DOHH2 (cell line): Measurements from ENCODE around the gene PNPLA4.

Experiments used
- H3F3A ChIP-seq: fragments of 200-600 bp; sonication (generic), shearing (Covaris generic); 2 replicates; pipeline ENCODE4 v1.6.0; 2016; ENCODE audit warnings: antibody characterized with exemption, mild to moderate bottlenecking; ENCODE audit not compliant: control insufficient read depth, insufficient read depth
- H3K27ac ChIP-seq: fragments of 200-600 bp; sonication (generic); 2 replicates; pipeline ENCODE4 v1.5.1; 2014; ENCODE audit warnings: low read depth, mild to moderate bottlenecking, low read length, moderate library complexity
- H3K27me3 ChIP-seq: fragments of 200-600 bp; sonication (generic); 2 replicates; pipeline ENCODE4 v1.6.1; 2014; ENCODE audit warnings: mild to moderate bottlenecking, low read length, mixed read lengths; ENCODE audit not compliant: control insufficient read depth
- H3K36me3 ChIP-seq: fragments of 200-600 bp; sonication (generic); 2 replicates; pipeline ENCODE4 v1.6.1; 2014; ENCODE audit warnings: mild to moderate bottlenecking, low read length, moderate library complexity, mixed read lengths; ENCODE audit not compliant: control insufficient read depth
- H3K4me1 ChIP-seq: fragments of 200-600 bp; sonication (generic); 2 replicates; pipeline ENCODE4 v1.6.1; 2014; ENCODE audit warnings: mild to moderate bottlenecking, low read length, mixed read lengths; ENCODE audit not compliant: control insufficient read depth
- H3K4me2 ChIP-seq: fragments of 200-600 bp; sonication (generic); 2 replicates; pipeline ENCODE4 v1.6.0; 2014; ENCODE audit warnings: mild to moderate bottlenecking, low read length, moderate library complexity
- H3K4me3 ChIP-seq: fragments of 200-600 bp; sonication (generic); 2 replicates; pipeline ENCODE4 v1.5.1; 2014; ENCODE audit warnings: mild to moderate bottlenecking, low read length, mixed read lengths
- H3K79me2 ChIP-seq: fragments of 200-600 bp; sonication (generic); 2 replicates; pipeline ENCODE4 v1.6.1; 2014; ENCODE audit warnings: mild to moderate bottlenecking, low read length, mixed read lengths; ENCODE audit not compliant: control insufficient read depth
- H3K9me2 ChIP-seq: fragments of 200-600 bp; sonication (generic); replicated peaks from 2 replicates; pipeline ENCODE4 v1.6.1; 2014; ENCODE audit warnings: mild to moderate bottlenecking, low read length, mixed read lengths; ENCODE audit not compliant: control insufficient read depth
- H3K9me3 ChIP-seq: fragments of 200-600 bp; sonication (generic); 2 replicates; pipeline ENCODE4 v1.6.1; 2014; ENCODE audit warnings: antibody characterized with exemption, low read length, mixed read lengths; ENCODE audit not compliant: control insufficient read depth, insufficient read depth
- H4K20me1 ChIP-seq: fragments of 200-600 bp; sonication (generic); 2 replicates; pipeline ENCODE4 v1.6.0; 2014; ENCODE audit warnings: low read depth, mild to moderate bottlenecking, antibody characterized with exemption, low read length, moderate library complexity; ENCODE audit not compliant: control insufficient read depth, insufficient read depth
- CTCF ChIP-seq: fragments of 200-600 bp; sonication (generic); IDR thresholded peaks from one replicate; pipeline ENCODE4 v1.5.1; 2014; ENCODE audit warnings: antibody characterized with exemption, mild to moderate bottlenecking, low read depth, low read length; ENCODE audit not compliant: poor library complexity, severe bottlenecking
- EZH2phosphoT487 ChIP-seq: fragments of 200-600 bp; sonication (generic); IDR thresholded peaks from 2 replicates; pipeline ENCODE4 v1.6.1; 2017; ENCODE audit warnings: borderline replicate concordance, mild to moderate bottlenecking, antibody characterized with exemption, low read length, moderate library complexity, mixed read lengths

PNPLA4 gene, protein sequence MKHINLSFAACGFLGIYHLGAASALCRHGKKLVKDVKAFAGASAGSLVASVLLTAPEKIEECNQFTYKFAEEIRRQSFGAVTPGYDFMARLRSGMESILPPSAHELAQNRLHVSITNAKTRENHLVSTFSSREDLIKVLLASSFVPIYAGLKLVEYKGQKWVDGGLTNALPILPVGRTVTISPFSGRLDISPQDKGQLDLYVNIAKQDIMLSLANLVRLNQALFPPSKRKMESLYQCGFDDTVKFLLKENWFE

DNA sequence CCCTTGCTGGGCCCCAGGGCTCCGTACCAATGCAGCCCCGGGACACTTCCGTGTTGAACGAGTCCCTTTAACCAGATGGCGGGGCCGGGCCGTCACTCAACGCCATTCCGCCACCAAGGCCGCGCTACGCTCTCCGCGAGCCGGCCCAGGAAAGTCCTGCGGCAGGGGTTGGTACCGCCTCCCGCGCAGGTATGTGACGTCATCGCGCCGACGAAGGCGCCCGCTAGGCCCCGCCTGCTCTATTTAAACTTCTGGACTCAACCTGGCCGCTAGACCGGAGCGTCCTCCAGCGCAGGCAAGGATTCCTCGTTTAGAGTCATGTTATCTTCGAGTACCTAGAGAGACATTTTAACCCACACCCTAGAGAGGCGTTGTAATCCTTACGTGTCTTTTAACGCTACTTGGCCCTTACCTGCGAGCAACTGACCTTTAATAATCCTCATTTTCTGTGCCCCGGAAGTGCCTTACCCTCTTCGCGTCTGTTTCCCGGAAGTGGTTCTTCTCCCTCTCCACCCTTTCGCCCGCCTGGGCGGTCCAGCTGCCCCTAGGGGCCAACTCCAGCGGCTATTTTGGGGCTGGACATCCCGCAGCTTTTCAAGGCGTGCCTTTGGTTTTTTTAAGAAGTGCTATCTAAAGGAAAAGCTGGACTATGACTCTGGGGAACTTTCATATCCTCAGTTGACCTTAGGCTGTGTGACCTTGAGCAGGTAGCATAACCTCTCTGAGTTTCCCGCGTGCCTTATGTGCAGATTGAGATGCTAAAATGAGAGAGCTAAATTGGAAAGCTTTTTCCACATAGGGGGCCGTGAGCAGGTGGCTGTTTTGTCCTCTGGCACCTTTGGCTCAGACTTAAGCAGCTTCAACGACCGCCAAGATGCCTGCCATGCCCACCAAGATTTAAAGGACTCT is at the start of gene PNPLA4:
Gene PNPLA4, minus strand, starts transcription at position 155 of the 909 bp plus-strand sequence. CDS start 1,294 bp downstream, outside the sequence.
- TF ChIP-seq EZH2phosphoT487, result no peak
- TF ChIP-seq CTCF, result no peak
- no peaks in the 10 kb centered on the region for H4K20me1 ChIP-seq

DNA sequence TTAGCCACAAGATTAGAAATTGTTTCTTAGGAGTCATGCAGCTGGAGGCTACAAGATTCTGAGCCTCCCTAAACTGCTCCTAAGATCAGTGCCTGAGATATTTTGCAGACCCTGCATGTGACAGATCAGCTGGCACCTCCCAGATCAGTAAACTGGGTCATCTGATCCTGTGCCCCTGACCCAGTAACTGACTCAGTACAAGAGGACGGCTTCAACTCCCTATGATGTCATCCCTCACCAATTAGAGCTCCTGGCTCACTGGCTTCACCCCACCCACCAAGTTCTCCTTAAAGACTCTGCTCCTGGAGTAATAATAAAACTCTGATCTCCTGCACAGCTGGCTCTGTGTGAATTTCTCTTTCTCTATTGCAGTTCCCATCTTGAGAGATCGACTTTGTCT is 45.4 kb upstream of the PNPLA4 start:
- Histone ChIP-seq H3K4me3 (no peak overlapping the region), H3F3A (no peaks in the 10 kb centered on the region), H4K20me1 (no peaks in the 10 kb centered on the region), H3K27ac (no peak overlapping the region), H3K27me3 (no peaks in the 10 kb centered on the region), H3K4me1 (no peaks in the 10 kb centered on the region), H3K9me2 (no peaks in the 10 kb centered on the region), H3K4me2 (no peak overlapping the region), H3K79me2 (no peaks in the 10 kb centered on the region), H3K36me3 (no peaks in the 10 kb centered on the region), H3K9me3 (no peaks in the 10 kb centered on the region)
- no peak for TF ChIP-seq CTCF
- TF ChIP-seq EZH2phosphoT487, result no peak

More for the DNA sequence above, at the start of gene PNPLA4:
- peak within 1 kb of the TSS; percentile 77 for H3K4me3 ChIP-seq
- no peaks in the 10 kb centered on the region for H3K9me3 ChIP-seq
- no peaks in the 10 kb centered on the region for H3K36me3 ChIP-seq
- H3K4me1 ChIP-seq, result peaks cover 38% of the 10 kb centered on the region
- H3K9me2 ChIP-seq, result no peaks in the 10 kb centered on the region
- peak within 1 kb of the TSS; percentile 59 for H3K27ac ChIP-seq
- H3K79me2 ChIP-seq, result 0 out of 2 replicates have a peak, but pooled peaks cover 2% of the 10 kb centered on the region
- no peaks in the 10 kb centered on the region for H3F3A ChIP-seq
- peak within 1 kb of the TSS; percentile 73 for H3K4me2 ChIP-seq
- no peaks in the 10 kb centered on the region for H3K27me3 ChIP-seq

DNA sequence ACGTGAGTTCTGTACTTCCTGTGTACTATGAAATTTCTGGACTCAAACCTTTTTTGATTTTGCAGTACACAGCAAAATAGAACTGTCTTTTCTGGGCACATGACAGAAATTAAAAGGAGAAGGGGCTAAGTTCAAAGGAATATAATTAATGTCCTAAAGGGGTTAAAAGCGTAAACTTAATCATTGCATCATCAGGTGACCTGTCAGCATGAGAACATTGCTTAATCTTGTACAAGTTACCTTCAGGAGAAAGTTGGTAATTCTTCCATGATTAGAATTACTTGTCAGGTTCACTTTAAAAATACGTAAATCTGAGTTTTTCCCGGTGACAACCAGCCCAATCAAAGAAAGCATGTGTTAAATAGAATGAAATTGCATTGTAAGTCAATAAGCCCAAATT is 43.2 kb upstream of the PNPLA4 start:
- Histone ChIP-seq H4K20me1 (no peaks in the 10 kb centered on the region), H3K9me2 (no peaks in the 10 kb centered on the region), H3K79me2 (no peaks in the 10 kb centered on the region), H3K9me3 (no peaks in the 10 kb centered on the region), H3K4me2 (no peak overlapping the region), H3K36me3 (no peaks in the 10 kb centered on the region), H3K4me1 (no peaks in the 10 kb centered on the region), H3F3A (no peaks in the 10 kb centered on the region), H3K4me3 (no peak overlapping the region), H3K27ac (no peak overlapping the region), H3K27me3 (no peaks in the 10 kb centered on the region)
- no peak for TF ChIP-seq EZH2phosphoT487
- TF ChIP-seq CTCF, result no peak
